Osteoblast (primary cell): ENCODE measurements around the gene CAPN5. TPM values are rescaled to one million over a fixed set of nuclear protein-coding genes. Genes with fewer than 3 reads are reported as not detected.

Experiments
- DNase-seq: peaks from one replicate; pipeline ENCODE4 v3.0.0; 2011; ENCODE audit warnings: low spot score, mixed read lengths; ENCODE audit not compliant: insufficient read length; ENCODE audit errors: missing footprints
- H2AFZ ChIP-seq: 2 replicates; pipeline ENCODE4 v1.6.0; 2011; ENCODE audit warnings: mild to moderate bottlenecking, low read length
- H3K27ac ChIP-seq: 2 replicates; pipeline ENCODE4 v1.5.1; 2011; ENCODE audit warnings: mild to moderate bottlenecking, low read depth, low read length, moderate library complexity
- H3K27me3 ChIP-seq: 2 replicates; pipeline ENCODE4 v1.6.0; 2012; ENCODE audit warnings: mild to moderate bottlenecking, control low read depth, inconsistent platforms, low read length, moderate library complexity; ENCODE audit not compliant: insufficient read depth
- H3K36me3 ChIP-seq: 2 replicates; pipeline ENCODE4 v1.5.1; 2011; ENCODE audit warnings: mild to moderate bottlenecking, low read length, control low read depth, moderate library complexity; ENCODE audit not compliant: insufficient read depth
- H3K4me1 ChIP-seq: 2 replicates; pipeline ENCODE4 v1.5.1; 2011; ENCODE audit warnings: mild to moderate bottlenecking, low read length, control low read depth, moderate library complexity; ENCODE audit not compliant: insufficient read depth
- H3K4me2 ChIP-seq: 2 replicates; pipeline ENCODE4 v1.6.0; 2011; ENCODE audit warnings: mild to moderate bottlenecking, low read length; ENCODE audit not compliant: insufficient read depth
- H3K4me3 ChIP-seq: fragments of 200-600 bp; sonication (generic); 3 replicates; pipeline ENCODE4 v1.5.1; 2012; ENCODE audit warnings: mild to moderate bottlenecking, low read length, inconsistent platforms; ENCODE audit not compliant: insufficient read depth
- H3K79me2 ChIP-seq: 2 replicates; pipeline ENCODE4 v1.6.0; 2012; ENCODE audit warnings: mild to moderate bottlenecking, low read length, control low read depth, inconsistent platforms; ENCODE audit not compliant: insufficient read depth
- H3K9me3 ChIP-seq: 2 replicates; pipeline ENCODE4 v1.5.1; 2011; ENCODE audit warnings: low read depth, low read length, control low read depth
- H4K20me1 ChIP-seq: 2 replicates; pipeline ENCODE4 v1.6.0; 2012; ENCODE audit warnings: mild to moderate bottlenecking, low read length, control low read depth; ENCODE audit not compliant: insufficient read depth
- total RNA-seq: library from RNA; depleted of rRNA; stranded (reverse); fragments of >200 nt; gene quantifications from 2 replicates; pipeline ENCODE4 v1.2.3, GENCODE V29; 2012
- TF ChIP-seq, protein P1 (sequence below): IDR thresholded peaks from 2 replicates; pipeline ENCODE4 v1.5.1; 2011; ENCODE audit warnings: mild to moderate bottlenecking, low read depth, low read length, moderate library complexity; ENCODE audit errors: extremely low read depth

Gene CAPN5
- total RNA-seq, 1 donor, result 6.5 TPM

DNA sequence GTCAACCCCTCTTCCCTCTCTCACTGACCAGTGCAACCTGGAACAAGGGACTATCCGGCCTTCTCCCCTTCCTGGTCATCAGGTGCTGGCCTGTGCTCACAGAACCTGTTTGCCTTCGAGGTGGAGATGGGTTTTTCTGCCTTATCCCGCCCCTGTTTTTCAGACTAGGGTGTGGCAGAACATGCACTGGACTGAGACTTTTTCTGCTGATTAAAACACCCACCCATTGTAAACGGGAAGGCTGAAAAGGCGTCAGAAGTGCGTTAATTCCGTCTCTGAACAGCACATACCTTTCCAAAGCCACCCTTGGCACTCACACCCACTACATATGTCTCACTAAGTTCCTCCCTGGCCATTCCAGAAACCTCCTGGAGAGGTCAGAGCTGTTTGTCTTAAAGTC is 36.9 kb upstream of the CAPN5 start:
- Histone ChIP-seq H3K4me3 (no peak overlapping the region), H3K9me3 (no peaks in the 10 kb centered on the region), H3K27me3 (peaks cover 22% of the 10 kb centered on the region), H3K36me3 (no peaks in the 10 kb centered on the region), H3K27ac (no peak overlapping the region), H3K79me2 (no peaks in the 10 kb centered on the region), H4K20me1 (no peaks in the 10 kb centered on the region), H2AFZ (no peak overlapping the region), H3K4me2 (no peak overlapping the region), H3K4me1 (no peaks in the 10 kb centered on the region)
- TF ChIP-seq, protein P1, sequence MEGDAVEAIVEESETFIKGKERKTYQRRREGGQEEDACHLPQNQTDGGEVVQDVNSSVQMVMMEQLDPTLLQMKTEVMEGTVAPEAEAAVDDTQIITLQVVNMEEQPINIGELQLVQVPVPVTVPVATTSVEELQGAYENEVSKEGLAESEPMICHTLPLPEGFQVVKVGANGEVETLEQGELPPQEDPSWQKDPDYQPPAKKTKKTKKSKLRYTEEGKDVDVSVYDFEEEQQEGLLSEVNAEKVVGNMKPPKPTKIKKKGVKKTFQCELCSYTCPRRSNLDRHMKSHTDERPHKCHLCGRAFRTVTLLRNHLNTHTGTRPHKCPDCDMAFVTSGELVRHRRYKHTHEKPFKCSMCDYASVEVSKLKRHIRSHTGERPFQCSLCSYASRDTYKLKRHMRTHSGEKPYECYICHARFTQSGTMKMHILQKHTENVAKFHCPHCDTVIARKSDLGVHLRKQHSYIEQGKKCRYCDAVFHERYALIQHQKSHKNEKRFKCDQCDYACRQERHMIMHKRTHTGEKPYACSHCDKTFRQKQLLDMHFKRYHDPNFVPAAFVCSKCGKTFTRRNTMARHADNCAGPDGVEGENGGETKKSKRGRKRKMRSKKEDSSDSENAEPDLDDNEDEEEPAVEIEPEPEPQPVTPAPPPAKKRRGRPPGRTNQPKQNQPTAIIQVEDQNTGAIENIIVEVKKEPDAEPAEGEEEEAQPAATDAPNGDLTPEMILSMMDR, result no peak
- no peak for DNase-seq

DNA sequence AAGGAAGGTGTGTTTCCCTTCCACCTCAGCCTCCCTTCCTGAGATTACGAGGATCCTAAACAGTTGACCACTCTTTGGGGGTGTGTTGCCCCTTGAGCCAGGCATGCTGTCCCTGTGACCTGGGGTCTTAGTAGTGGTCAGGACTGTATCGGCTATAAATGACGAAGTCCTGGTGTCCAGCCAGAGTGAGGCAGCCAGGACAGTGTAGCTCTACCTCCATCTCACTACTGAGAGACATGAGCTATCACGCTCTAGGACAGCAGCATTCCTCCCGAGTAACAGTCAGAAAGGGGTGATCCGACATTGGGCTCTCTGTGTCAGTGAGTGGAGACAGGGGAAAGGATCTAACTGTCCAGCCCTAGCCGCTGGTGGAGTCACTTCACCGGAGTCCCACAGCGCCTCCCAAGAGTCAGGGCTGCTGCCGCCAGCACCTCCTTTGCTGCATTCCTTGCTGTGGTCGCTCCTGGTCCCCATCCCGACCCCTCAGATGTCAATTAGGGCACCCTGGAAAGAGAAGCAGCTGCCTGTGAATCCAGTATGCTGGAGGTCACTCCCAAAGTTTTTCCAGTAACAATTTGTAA is 35.8 kb upstream of the CAPN5 start:
- no peak for DNase-seq
- Histone ChIP-seq H3K4me2 (no peak overlapping the region), H3K9me3 (no peaks in the 10 kb centered on the region), H3K4me3 (no peak overlapping the region), H3K4me1 (no peaks in the 10 kb centered on the region), H2AFZ (no peak overlapping the region), H3K79me2 (no peaks in the 10 kb centered on the region), H3K36me3 (no peaks in the 10 kb centered on the region), H3K27ac (no peak overlapping the region), H4K20me1 (no peaks in the 10 kb centered on the region), H3K27me3 (peaks cover 33% of the 10 kb centered on the region)
- TF ChIP-seq, protein P1, result no peak

DNA sequence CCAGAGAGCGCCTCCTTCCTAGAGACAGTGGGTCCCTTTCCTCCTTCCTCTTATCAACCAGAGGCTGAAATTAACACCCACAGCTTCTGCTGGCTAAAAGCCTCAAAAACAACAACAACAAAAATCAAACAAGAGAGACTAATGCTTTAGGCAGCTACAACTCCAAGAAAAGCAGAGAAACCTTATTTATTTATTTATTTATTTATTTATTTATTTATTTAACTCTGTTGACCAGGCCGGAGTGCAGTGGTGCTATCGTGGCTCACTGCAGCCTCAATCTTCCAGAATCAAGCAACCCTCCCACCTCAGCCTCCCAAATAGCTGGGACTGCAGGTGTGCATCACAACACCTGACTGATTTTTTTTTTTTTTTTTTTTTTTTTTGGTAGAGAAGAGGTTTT is 35.2 kb upstream of the CAPN5 start:
- TF ChIP-seq, protein P1, result no peak
- H4K20me1 ChIP-seq, result no peaks in the 10 kb centered on the region
- no peaks in the 10 kb centered on the region for H3K9me3 ChIP-seq
- no peaks in the 10 kb centered on the region for H3K4me1 ChIP-seq
- H3K27me3 ChIP-seq, result peaks cover 40% of the 10 kb centered on the region
- no peak overlapping the region for H3K4me2 ChIP-seq
- no peak overlapping the region for H3K27ac ChIP-seq
- no peak overlapping the region for H2AFZ ChIP-seq
- no peaks in the 10 kb centered on the region for H3K79me2 ChIP-seq
- H3K36me3 ChIP-seq, result no peaks in the 10 kb centered on the region
- DNase-seq, result no peak
- no peak overlapping the region for H3K4me3 ChIP-seq

DNA sequence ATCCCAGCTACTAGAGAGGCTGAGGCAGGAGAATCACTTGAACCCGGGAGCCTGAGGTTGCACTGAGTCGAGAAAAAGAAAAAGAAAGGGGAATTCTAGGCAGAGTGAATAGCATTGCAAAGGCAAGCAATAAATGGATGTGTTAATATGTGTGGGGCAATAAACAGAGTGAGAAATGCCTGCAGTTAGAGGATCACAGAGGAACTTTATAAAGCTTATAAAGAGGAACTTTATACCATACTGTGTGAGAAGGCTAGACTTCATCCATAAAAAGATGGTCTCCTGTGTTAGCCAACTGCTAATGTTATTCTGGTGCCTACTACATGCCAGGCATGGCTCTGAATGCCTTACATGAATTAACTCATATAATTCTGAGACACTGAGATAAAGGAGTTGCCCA is 31.7 kb upstream of the CAPN5 start:
- H3K4me2 ChIP-seq, result no peak overlapping the region
- no peak overlapping the region for H2AFZ ChIP-seq
- no peak for DNase-seq
- H3K4me1 ChIP-seq, result no peaks in the 10 kb centered on the region
- H3K27ac ChIP-seq, result no peak overlapping the region
- H3K79me2 ChIP-seq, result no peaks in the 10 kb centered on the region
- TF ChIP-seq, protein P1, result no peak
- no peaks in the 10 kb centered on the region for H3K9me3 ChIP-seq
- H4K20me1 ChIP-seq, result no peaks in the 10 kb centered on the region
- peaks cover 46% of the 10 kb centered on the region for H3K27me3 ChIP-seq
- no peaks in the 10 kb centered on the region for H3K36me3 ChIP-seq
- H3K4me3 ChIP-seq, result no peak overlapping the region
